Astrocyte (in vitro differentiated cells and primary cell): Measurements from ENCODE around the gene TAF1B. TPM values are rescaled to one million over a fixed set of nuclear protein-coding genes. Genes with fewer than 3 reads are reported as not detected.
A peak's percentile ranks its signal among the peaks of the same experiment; 100 is the strongest.

ENCODE experiments used
- DNase-seq: peaks from one replicate; pipeline ENCODE4 v3.0.0-alpha.2; 2010; ENCODE audit warnings: low read depth
- FAIRE-seq: peaks from 2 replicates; lab custom pipeline; 2011; peaks lifted over from hg19 to GRCh38; lab: Jason Lieb, UNC
- H2AFZ ChIP-seq: 2 replicates; pipeline ENCODE4 v1.6.0; 2012; ENCODE audit warnings: low read depth, low read length, inconsistent platforms
- H3K27ac ChIP-seq: 2 replicates; pipeline ENCODE4 v1.5.1; 2011; ENCODE audit warnings: low read depth, low read length, inconsistent platforms
- H3K27me3 ChIP-seq: 2 replicates; pipeline ENCODE4 v1.6.0; 2011; ENCODE audit warnings: low read length, inconsistent platforms; ENCODE audit not compliant: insufficient read depth
- H3K36me3 ChIP-seq: 2 replicates; pipeline ENCODE4 v1.5.1; 2011; ENCODE audit warnings: low read length, inconsistent platforms; ENCODE audit not compliant: insufficient read depth
- H3K4me1 ChIP-seq: 2 replicates; pipeline ENCODE4 v1.5.1; 2011; ENCODE audit warnings: low read length, inconsistent platforms; ENCODE audit not compliant: insufficient read depth
- H3K4me2 ChIP-seq: 2 replicates; pipeline ENCODE4 v1.6.0; 2012; ENCODE audit warnings: low read length, inconsistent platforms
- H3K4me3 ChIP-seq: 2 replicates; pipeline ENCODE4 v1.5.1; 2011; ENCODE audit warnings: low read depth, mild to moderate bottlenecking, low read length, inconsistent platforms; ENCODE audit not compliant: insufficient read depth
- H3K79me2 ChIP-seq: 2 replicates; pipeline ENCODE4 v1.6.0; 2012; ENCODE audit warnings: mild to moderate bottlenecking, low read length, inconsistent platforms; ENCODE audit not compliant: insufficient read depth
- H3K9ac ChIP-seq: 2 replicates; pipeline ENCODE4 v1.6.0; 2012; ENCODE audit warnings: mild to moderate bottlenecking, low read length, inconsistent platforms
- H3K9me3 ChIP-seq: 2 replicates; pipeline ENCODE4 v1.5.1; 2012; ENCODE audit warnings: low read depth, mild to moderate bottlenecking, low read length, inconsistent platforms; ENCODE audit not compliant: insufficient read depth
- H4K20me1 ChIP-seq: 2 replicates; pipeline ENCODE4 v1.6.0; 2012; ENCODE audit warnings: low read length, inconsistent platforms; ENCODE audit not compliant: insufficient read depth
- H3K27ac Mint-ChIP-seq: one replicate; pipeline ENCODE4 v1.8.0; 2021; ENCODE audit warnings: mild to moderate bottlenecking, mixed read lengths; ENCODE audit not compliant: unreplicated experiment
- H3K27me3 Mint-ChIP-seq: one replicate; pipeline ENCODE4 v1.8.0; 2021; ENCODE audit warnings: low read depth, mixed read lengths; ENCODE audit not compliant: unreplicated experiment
- H3K36me3 Mint-ChIP-seq: one replicate; pipeline ENCODE4 v1.8.0; 2021; ENCODE audit warnings: low read depth, mixed read lengths; ENCODE audit not compliant: unreplicated experiment
- H3K4me1 Mint-ChIP-seq: one replicate; pipeline ENCODE4 v1.8.0; 2021; ENCODE audit warnings: low read depth, mixed read lengths; ENCODE audit not compliant: unreplicated experiment
- H3K4me3 Mint-ChIP-seq: one replicate; pipeline ENCODE4 v1.8.0; 2021; ENCODE audit warnings: mild to moderate bottlenecking, moderate library complexity, mixed read lengths; ENCODE audit not compliant: unreplicated experiment
- H3K9me3 Mint-ChIP-seq: one replicate; pipeline ENCODE4 v1.8.0; 2021; ENCODE audit warnings: mild to moderate bottlenecking, mixed read lengths; ENCODE audit not compliant: unreplicated experiment
- EZH2 ChIP-seq: IDR thresholded peaks from 2 replicates; pipeline ENCODE4 v1.6.1; 2012; ENCODE audit warnings: mild to moderate bottlenecking, low read length, inconsistent platforms; ENCODE audit not compliant: insufficient read depth
- total RNA-seq: library from RNA; stranded (reverse); gene quantifications from 2 replicates; pipeline ENCODE4 v1.2.1, GENCODE V29; 2021
- TF ChIP-seq, protein P1 (sequence below): IDR thresholded peaks from 2 replicates; pipeline ENCODE4 v1.5.1; 2011; ENCODE audit warnings: low read depth, mild to moderate bottlenecking, inconsistent platforms, low read length, moderate library complexity; ENCODE audit not compliant: insufficient read depth

Gene TAF1B
- total RNA-seq, 1 donor from 2014 or later = 14.5 TPM

GRCh38 chr2:9877026-9877425 is 33.8 kb downstream of the TAF1B start:
- Histone ChIP-seq H3K9ac (no peak overlapping the region), H3K36me3 (peaks cover 31% of the 10 kb centered on the region), H3K79me2 (no peaks in the 10 kb centered on the region), H3K4me1 (no peaks in the 10 kb centered on the region), H3K4me3 (no peak overlapping the region), H3K4me2 (no peak overlapping the region), H2AFZ (no peak overlapping the region), H3K27ac (no peak overlapping the region), H3K27me3 (no peaks in the 10 kb centered on the region), H3K9me3 (no peaks in the 10 kb centered on the region), H4K20me1 (no peaks in the 10 kb centered on the region)
- no peak overlapping the region for H3K27ac Mint-ChIP-seq
- no peak overlapping the region for H3K4me3 Mint-ChIP-seq
- H3K36me3 Mint-ChIP-seq = peaks cover 17% of the 10 kb centered on the region
- DNase-seq (no peak), FAIRE-seq (no peak)
- TF ChIP-seq, protein P1, sequence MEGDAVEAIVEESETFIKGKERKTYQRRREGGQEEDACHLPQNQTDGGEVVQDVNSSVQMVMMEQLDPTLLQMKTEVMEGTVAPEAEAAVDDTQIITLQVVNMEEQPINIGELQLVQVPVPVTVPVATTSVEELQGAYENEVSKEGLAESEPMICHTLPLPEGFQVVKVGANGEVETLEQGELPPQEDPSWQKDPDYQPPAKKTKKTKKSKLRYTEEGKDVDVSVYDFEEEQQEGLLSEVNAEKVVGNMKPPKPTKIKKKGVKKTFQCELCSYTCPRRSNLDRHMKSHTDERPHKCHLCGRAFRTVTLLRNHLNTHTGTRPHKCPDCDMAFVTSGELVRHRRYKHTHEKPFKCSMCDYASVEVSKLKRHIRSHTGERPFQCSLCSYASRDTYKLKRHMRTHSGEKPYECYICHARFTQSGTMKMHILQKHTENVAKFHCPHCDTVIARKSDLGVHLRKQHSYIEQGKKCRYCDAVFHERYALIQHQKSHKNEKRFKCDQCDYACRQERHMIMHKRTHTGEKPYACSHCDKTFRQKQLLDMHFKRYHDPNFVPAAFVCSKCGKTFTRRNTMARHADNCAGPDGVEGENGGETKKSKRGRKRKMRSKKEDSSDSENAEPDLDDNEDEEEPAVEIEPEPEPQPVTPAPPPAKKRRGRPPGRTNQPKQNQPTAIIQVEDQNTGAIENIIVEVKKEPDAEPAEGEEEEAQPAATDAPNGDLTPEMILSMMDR = no peak
- TF ChIP-seq EZH2 = no peak
- no peaks in the 10 kb centered on the region for H3K27me3 Mint-ChIP-seq
- H3K9me3 Mint-ChIP-seq = no peaks in the 10 kb centered on the region
- H3K4me1 Mint-ChIP-seq = peaks cover 1% of the 10 kb centered on the region

DNA sequence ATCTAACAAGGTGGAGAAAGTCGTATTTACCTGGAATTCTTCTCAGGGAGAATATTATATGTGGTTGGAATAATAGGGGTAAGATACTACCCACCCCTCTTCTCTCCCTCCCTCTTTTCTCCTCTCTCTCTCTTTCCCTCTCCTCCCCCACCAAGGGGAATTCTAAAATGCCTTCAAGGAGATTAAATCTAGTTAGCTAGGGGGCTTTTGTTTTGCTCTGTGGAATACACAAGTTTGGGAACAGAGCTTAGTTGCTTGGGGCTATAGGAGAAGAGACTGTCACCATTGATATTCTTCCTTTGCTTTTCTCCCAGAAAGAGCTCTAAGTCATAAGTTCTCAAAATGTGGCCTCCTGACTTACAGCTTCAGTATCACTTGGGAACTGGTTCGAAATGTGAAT is 34.5 kb downstream of the TAF1B start:
- Histone ChIP-seq H3K4me2 (no peak overlapping the region), H3K79me2 (no peaks in the 10 kb centered on the region), H3K27ac (no peak overlapping the region), H3K36me3 (peaks cover 31% of the 10 kb centered on the region), H4K20me1 (no peaks in the 10 kb centered on the region), H3K27me3 (no peaks in the 10 kb centered on the region), H3K4me1 (no peaks in the 10 kb centered on the region), H3K4me3 (no peak overlapping the region), H2AFZ (no peak overlapping the region), H3K9me3 (no peaks in the 10 kb centered on the region), H3K9ac (no peak overlapping the region)
- DNase-seq (no peak), FAIRE-seq (no peak)
- TF ChIP-seq, protein P1 = no peak
- no peak for TF ChIP-seq EZH2
- Mint-ChIP-seq H3K36me3 (peaks cover 17% of the 10 kb centered on the region), H3K27me3 (no peaks in the 10 kb centered on the region), H3K4me3 (no peak overlapping the region), H3K4me1 (peaks cover 1% of the 10 kb centered on the region), H3K27ac (no peak overlapping the region), H3K9me3 (no peaks in the 10 kb centered on the region)

- TF ChIP-seq, protein P1 = no peak
- no peak for TF ChIP-seq EZH2
- H2AFZ ChIP-seq = no peak overlapping the region
- no peaks in the 10 kb centered on the region for H3K79me2 ChIP-seq
- H3K36me3 Mint-ChIP-seq = peaks cover 8% of the 10 kb centered on the region
- H4K20me1 ChIP-seq = peaks cover under 1% of the 10 kb centered on the region
- no peak for DNase-seq
- peak overlapping the region; percentile 5 for H3K27ac Mint-ChIP-seq
- peaks cover 1% of the 10 kb centered on the region for H3K4me1 Mint-ChIP-seq
- H3K4me3 Mint-ChIP-seq = no peak overlapping the region
- no peak overlapping the region for H3K27ac ChIP-seq
- no peak overlapping the region for H3K9ac ChIP-seq
- no peaks in the 10 kb centered on the region for H3K4me1 ChIP-seq
- H3K9me3 Mint-ChIP-seq = no peaks in the 10 kb centered on the region
- no peaks in the 10 kb centered on the region for H3K27me3 ChIP-seq
- no peak overlapping the region for H3K4me3 ChIP-seq
- no peaks in the 10 kb centered on the region for H3K27me3 Mint-ChIP-seq
- no peak for FAIRE-seq
- no peaks in the 10 kb centered on the region for H3K9me3 ChIP-seq
- H3K36me3 ChIP-seq = peaks cover 26% of the 10 kb centered on the region
- no peak overlapping the region for H3K4me2 ChIP-seq
Observed at GRCh38 chr2:9879455-9880194, 36.4 kb downstream of the TAF1B start.
